Heart right ventricle (tissue), 16 donors: Measurements from ENCODE around the gene PAH. TPM values are rescaled to one million over a fixed set of nuclear protein-coding genes. Genes with fewer than 3 reads are reported as not detected.

Source experiments
- ATAC-seq, 8 donors: fragments of 200-7000 bp; cut with Tn5 transposase; one replicate each; pipeline ENCODE4 v1.9.1; 2020; ENCODE audit warnings: mild to moderate bottlenecking in 8 of 8, moderate library complexity in 8 of 8, moderate number of reproducible peaks in 1 of 8
- DNase-seq, 2 donors: peaks; one replicate each; pipeline ENCODE4 v3.0.0-alpha.2; 2020
- H3K27ac ChIP-seq, 10 donors: fragments of 200-600 bp; sonication (generic) in 2 of 10; one replicate each; pipeline versions ENCODE4 v1.5.0 to v1.8.0; 2020 to 2022; ENCODE audit warnings: mild to moderate bottlenecking in 3 of 10
- H3K27me3 ChIP-seq, 7 donors: fragments of 200-600 bp; one replicate each; pipeline ENCODE4 v1.8.0; 2021 to 2022; ENCODE audit warnings: mild to moderate bottlenecking in 2 of 7
- H3K36me3 ChIP-seq, 9 donors: fragments of 200-600 bp; sonication (generic) in 1 of 9; one replicate each; pipeline versions ENCODE4 v1.5.0 to v1.8.0; 2020 to 2022; ENCODE audit warnings: mild to moderate bottlenecking in 2 of 9
- H3K4me1 ChIP-seq, 9 donors: fragments of 200-600 bp; sonication (generic) in 1 of 9; one replicate each; pipeline versions ENCODE4 v1.5.0 to v1.8.0; 2020 to 2022; ENCODE audit warnings: mild to moderate bottlenecking in 4 of 9
- H3K4me3 ChIP-seq, 10 donors: fragments of 200-600 bp; sonication (generic) in 2 of 10; one replicate each; pipeline versions ENCODE4 v1.5.0 to v1.8.0; 2020 to 2022; ENCODE audit warnings: mild to moderate bottlenecking in 7 of 10, moderate library complexity in 2 of 10
- H3K9me3 ChIP-seq, 11 donors: fragments of 200-600 bp in 10 of 11; sonication (generic) in 2 of 11; one replicate each; pipeline versions ENCODE4 v1.5.0 to v1.8.0; 2013 to 2022; ENCODE audit warnings: mild to moderate bottlenecking in 2 of 11, control low read depth in 1 of 11, moderate library complexity in 1 of 11
- CTCF ChIP-seq, 9 donors: fragments of 200-600 bp; sonication (generic) in 2 of 9; IDR thresholded peaks; one replicate each; pipeline versions ENCODE4 v1.5.0 to v1.8.0; 2021 to 2022; ENCODE audit warnings: antibody characterized with exemption in 9 of 9, mild to moderate bottlenecking in 5 of 9, moderate library complexity in 1 of 9
- WGBS, 2 donors: extraction: QIAGEN DNeasy Blood & Tissue Kit; methylation state at CpG; one replicate each; pipeline ENCODE4 v1.1.7; 2013; ENCODE audit warnings: inconsistent platforms in 1 of 2; 5-methylcytosine and 5-hydroxymethylcytosine counted together
- intact Hi-C, 10 donors: fragments of 100-400 bp; cut with DNase I; formaldehyde crosslinking; loops; one replicate each; pipeline versions ENCODE4 v1.11.1 to v1.14.2; 2022
- polyA plus RNA-seq, 2 donors: library from polyadenylated mRNA; stranded (reverse); fragments of 200-250 nt; gene quantifications; one replicate each; pipeline ENCODE4 v1.2.3, GENCODE V29; 2013
- total RNA-seq, 10 donors: library from RNA; stranded (reverse); fragmentation: NEBNext Ultra II Directional in 3 of 10; extraction: Animal tissue kit (Norgen Biotek cat#: 25700) in 3 of 10; gene quantifications; one replicate each; pipeline versions ENCODE4 v1.2.1 to v1.2.4, GENCODE V29; 2021 to 2023
- donor health status: Arrhythmogenic right ventricular cardiomyopathy.
- donor health status: ischemic (EF 13 %, LVEDD 7.1; RV severe dilation, severe dysfunction).
- donor health status: healthy with polysubstance abuse.
- donor health status: DM: no; HTN: yes; CAD: no.
- donor health status: DM: no; HTN: no; CAD: no.
- donor health status: ischemic (EF 25% LVEDD 6.9; RV normal size, moderate dysfunction).
- donor health status: ischemic (EF 25% LVEDD 5.7; RV mildly dilated, moderate dysfunction).
- donor health status: healthy.
- donor health status: DM: yes; HTN: yes; CAD: no.
- donor health status: Ischemic cardiomyopathy.
- donor health status: ischemic (EF 35%, LVEDD 5.7; RV mildly dilated, moderate dysfunction).
- donor health status: nonischemic (EF 11% LVEDD 7.7; RV severe dilation, severe dysfunction).
- donor health status: DM: yes; HTN: yes; CAD: no.
- donor health status: PGD.
- donor health status: ischemic (EF 29% LVEDD 5.4; RV normal size, mild dysfunction).
- donor health status: nonischemic (EF 23%, LVEDD 6.1; RV moderate dilation, normal function).

Gene PAH
- total and polyA plus RNA-seq, 12 donors, result not detected

- H3K27me3 ChIP-seq, result peaks cover 5 to 100% (median 98%) of the 10 kb centered on the region in 7 donors
- no peaks in the 10 kb centered on the region for H3K36me3 ChIP-seq
- DNase-seq (no peak), ATAC-seq (no peak)
- no peak overlapping the region for H3K27ac ChIP-seq
- 3 to 6% methylated on average over 19 of the region's 19 CpGs for WGBS, 2 donors
- TF ChIP-seq CTCF (IDR thresholded peaks at IDR 0.05), result no peak
- H3K4me3 ChIP-seq, result no peak overlapping the region
- intact Hi-C loops, result no loop called here
- peaks cover 0 to 13% (median 0%) of the 10 kb centered on the region in 11 donors for H3K9me3 ChIP-seq
- peaks cover 2 to 31% (median 12%) of the 10 kb centered on the region in 9 donors for H3K4me1 ChIP-seq
These were observed 43.9 kb upstream of the PAH start for GRCh38 chr12:102960766-102961465.

- no peak for TF ChIP-seq CTCF (IDR thresholded peaks at IDR 0.05)
- no peak for ATAC-seq
- Histone ChIP-seq H3K27ac (no peak overlapping the region), H3K27me3 (peaks cover 12 to 100% (median 98%) of the 10 kb centered on the region in 7 donors), H3K4me3 (no peak overlapping the region), H3K36me3 (no peaks in the 10 kb centered on the region), H3K4me1 (peaks cover 2 to 25% (median 7%) of the 10 kb centered on the region in 9 donors), H3K9me3 (peaks cover 0 to 13% (median 0%) of the 10 kb centered on the region in 11 donors)
- WGBS, 2 donors, result 8 to 9% methylated on average over 14 of the region's 14 CpGs
- intact Hi-C loops, result no loop called here
- DNase-seq, result no peak
These were observed 42.3 kb upstream of the PAH start for GRCh38 chr12:102959391-102959790.

GRCh38 chr12:102958830-102959176 is 41.8 kb upstream of the PAH start:
- Histone ChIP-seq H3K4me1 (peaks cover 2 to 25% (median 7%) of the 10 kb centered on the region in 9 donors), H3K27me3 (peaks cover 12 to 100% (median 98%) of the 10 kb centered on the region in 7 donors), H3K9me3 (peaks cover 0 to 11% (median 0%) of the 10 kb centered on the region in 11 donors), H3K27ac (no peak overlapping the region), H3K36me3 (no peaks in the 10 kb centered on the region), H3K4me3 (peak overlapping the region in 8 of 10 donors; percentile 21 to 51 (median 38))
- WGBS, 2 donors, result 2 to 4% methylated on average over 15 of the region's 15 CpGs
- no peak for DNase-seq
- ATAC-seq, result no peak
- TF ChIP-seq CTCF (IDR thresholded peaks at IDR 0.05), result no peak
- intact Hi-C loops, result no loop called here

GRCh38 chr12:102958073-102958829 is 41.2 kb upstream of the PAH start:
- no peak for DNase-seq
- peaks cover 2 to 25% (median 7%) of the 10 kb centered on the region in 9 donors for H3K4me1 ChIP-seq
- H3K4me3 ChIP-seq, result peak overlapping the region in 9 of 10 donors; percentile 21 to 51 (median 36)
- no peak overlapping the region for H3K27ac ChIP-seq
- intact Hi-C loops, result no loop called here
- H3K27me3 ChIP-seq, result peaks cover 12 to 100% (median 98%) of the 10 kb centered on the region in 7 donors
- H3K9me3 ChIP-seq, result peaks cover 0 to 6% (median 0%) of the 10 kb centered on the region in 11 donors
- ATAC-seq, result peak in 2 of 8 donors; percentile 16 to 31
- 1% methylated on average over 83 of the region's 83 CpGs for WGBS, 2 donors
- H3K36me3 ChIP-seq, result no peaks in the 10 kb centered on the region
- TF ChIP-seq CTCF (IDR thresholded peaks at IDR 0.05), result no peak
